GM12878 (cell line): ENCODE results near the gene HSD17B10.

Experiments
- ASH2L ChIP-seq: fragments of 300-600, 200-600 bp; sonication (generic); IDR thresholded peaks from 2 replicates; pipeline ENCODE4 v1.6.1; 2017; ENCODE audit warnings: low read depth, mild to moderate bottlenecking, borderline replicate concordance
- CBX5 ChIP-seq: sonication (generic); IDR thresholded peaks from 2 replicates; pipeline ENCODE4 v1.6.1; 2016; ENCODE audit warnings: low read depth, moderate library complexity, mild to moderate bottlenecking, inconsistent platforms
- CREB1 ChIP-seq: IDR thresholded peaks from 2 replicates; pipeline ENCODE4 v1.6.1; 2012; ENCODE audit warnings: low read depth, mild to moderate bottlenecking, inconsistent platforms
- EP300 ChIP-seq, 2 experiments: fragments of 150-350 bp in 1 of 2; IDR thresholded peaks; 2 replicates each; pipeline ENCODE4 v1.6.1; 2011 to 2012; ENCODE audit warnings: low read depth in 2 of 2, low read length in 2 of 2, borderline replicate concordance in 1 of 2, improper control_type of control experiment in 1 of 2, inconsistent platforms in 1 of 2; ENCODE audit not compliant: control insufficient read depth in 1 of 2
- EZH2 ChIP-seq: IDR thresholded peaks from 2 replicates; pipeline ENCODE4 v1.6.1; 2012; ENCODE audit warnings: low read depth, mild to moderate bottlenecking, control low read depth, inconsistent platforms, low read length, borderline replicate concordance; ENCODE audit not compliant: control insufficient read depth
- FOS ChIP-seq: IDR thresholded peaks from 3 replicates; pipeline ENCODE4 v1.6.1; 2011; ENCODE audit warnings: borderline replicate concordance; ENCODE audit not compliant: insufficient read length; ENCODE audit errors: extremely low read depth
- PML ChIP-seq: IDR thresholded peaks from 2 replicates; pipeline ENCODE4 v1.6.1; 2012; ENCODE audit warnings: low read length, inconsistent platforms
- POLR2A ChIP-seq: IDR thresholded peaks from 2 replicates; pipeline ENCODE4 v1.6.1; 2011; ENCODE audit warnings: low read depth, mild to moderate bottlenecking, low read length
- ZNF207 ChIP-seq: fragments of 450-650 bp; IDR thresholded peaks from 2 replicates; pipeline ENCODE4 v1.6.1; 2014; ENCODE audit warnings: antibody characterized with exemption, mild to moderate bottlenecking, borderline replicate concordance
- TF ChIP-seq, protein P1 (sequence below), 3 experiments: IDR thresholded peaks in 2 of 3; conservative IDR thresholded peaks in 1 of 3; 2 replicates each; pipeline ENCODE4 v1.5.1; 2011; ENCODE audit warnings: low read depth in 3 of 3, low read length in 3 of 3, mild to moderate bottlenecking in 3 of 3, control low read depth in 2 of 3, moderate library complexity in 2 of 3, inconsistent platforms in 1 of 3, mixed read lengths in 1 of 3; ENCODE audit not compliant: control insufficient read depth in 2 of 3, insufficient read depth in 1 of 3; ENCODE audit errors: extremely low read depth in 1 of 3
- TF ChIP-seq, protein P2 (sequence below): IDR thresholded peaks from 2 replicates; pipeline ENCODE4 v1.6.1; 2012; ENCODE audit warnings: low read length, inconsistent platforms
- TF ChIP-seq, protein P3 (sequence below): IDR thresholded peaks from 2 replicates; pipeline ENCODE4 v1.6.1; 2011; ENCODE audit warnings: low read depth, mild to moderate bottlenecking, low read length, moderate library complexity, borderline replicate concordance; ENCODE audit errors: extremely low read depth
- TF ChIP-seq, protein P4 (sequence below): IDR thresholded peaks from 2 replicates; pipeline ENCODE4 v1.6.1; 2012; ENCODE audit warnings: low read depth, low read length, improper control_type of control experiment
- TF ChIP-seq, protein P5 (sequence below): IDR thresholded peaks from 2 replicates; pipeline ENCODE4 v1.6.1; 2012; ENCODE audit warnings: mild to moderate bottlenecking, low read depth, low read length

DNA sequence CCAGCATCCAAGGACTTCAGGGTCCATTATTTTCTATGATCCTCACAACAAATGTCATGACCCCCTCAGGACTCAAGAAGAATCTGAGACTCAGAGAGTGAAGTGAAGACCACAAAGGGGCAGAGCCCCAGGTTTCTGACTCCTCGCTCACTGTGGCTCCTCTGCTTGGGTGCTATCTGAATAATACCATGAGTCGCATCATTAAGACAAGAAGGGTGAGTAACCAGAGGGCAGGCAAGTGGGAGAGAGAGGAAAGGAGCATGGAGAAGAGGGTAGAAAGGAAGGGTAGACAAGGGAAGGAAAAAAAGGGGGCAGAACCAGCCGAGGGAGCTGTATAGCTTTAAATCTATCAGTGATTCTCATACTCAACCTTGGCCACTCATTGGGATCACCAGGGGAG is 15.5 kb upstream of the HSD17B10 start:
- TF ChIP-seq, protein P1, sequence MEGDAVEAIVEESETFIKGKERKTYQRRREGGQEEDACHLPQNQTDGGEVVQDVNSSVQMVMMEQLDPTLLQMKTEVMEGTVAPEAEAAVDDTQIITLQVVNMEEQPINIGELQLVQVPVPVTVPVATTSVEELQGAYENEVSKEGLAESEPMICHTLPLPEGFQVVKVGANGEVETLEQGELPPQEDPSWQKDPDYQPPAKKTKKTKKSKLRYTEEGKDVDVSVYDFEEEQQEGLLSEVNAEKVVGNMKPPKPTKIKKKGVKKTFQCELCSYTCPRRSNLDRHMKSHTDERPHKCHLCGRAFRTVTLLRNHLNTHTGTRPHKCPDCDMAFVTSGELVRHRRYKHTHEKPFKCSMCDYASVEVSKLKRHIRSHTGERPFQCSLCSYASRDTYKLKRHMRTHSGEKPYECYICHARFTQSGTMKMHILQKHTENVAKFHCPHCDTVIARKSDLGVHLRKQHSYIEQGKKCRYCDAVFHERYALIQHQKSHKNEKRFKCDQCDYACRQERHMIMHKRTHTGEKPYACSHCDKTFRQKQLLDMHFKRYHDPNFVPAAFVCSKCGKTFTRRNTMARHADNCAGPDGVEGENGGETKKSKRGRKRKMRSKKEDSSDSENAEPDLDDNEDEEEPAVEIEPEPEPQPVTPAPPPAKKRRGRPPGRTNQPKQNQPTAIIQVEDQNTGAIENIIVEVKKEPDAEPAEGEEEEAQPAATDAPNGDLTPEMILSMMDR (IDR thresholded peaks at IDR 0.05 in 2 of 3, conservative IDR thresholded peaks at IDR 0.05 in 1 of 3; ENCODE audit: control insufficient read depth in 2 of 3, extremely low read depth in 1 of 3, insufficient read depth in 1 of 3, low read depth in 3 of 3, low read length in 3 of 3): no peak
- TF ChIP-seq, protein P2, sequence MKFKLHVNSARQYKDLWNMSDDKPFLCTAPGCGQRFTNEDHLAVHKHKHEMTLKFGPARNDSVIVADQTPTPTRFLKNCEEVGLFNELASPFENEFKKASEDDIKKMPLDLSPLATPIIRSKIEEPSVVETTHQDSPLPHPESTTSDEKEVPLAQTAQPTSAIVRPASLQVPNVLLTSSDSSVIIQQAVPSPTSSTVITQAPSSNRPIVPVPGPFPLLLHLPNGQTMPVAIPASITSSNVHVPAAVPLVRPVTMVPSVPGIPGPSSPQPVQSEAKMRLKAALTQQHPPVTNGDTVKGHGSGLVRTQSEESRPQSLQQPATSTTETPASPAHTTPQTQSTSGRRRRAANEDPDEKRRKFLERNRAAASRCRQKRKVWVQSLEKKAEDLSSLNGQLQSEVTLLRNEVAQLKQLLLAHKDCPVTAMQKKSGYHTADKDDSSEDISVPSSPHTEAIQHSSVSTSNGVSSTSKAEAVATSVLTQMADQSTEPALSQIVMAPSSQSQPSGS: no peak
- TF ChIP-seq EZH2 (no peak), ZNF207 (no peak), PML (no peak), POLR2A (no peak), CBX5 (no peak), FOS (no peak), EP300 (IDR thresholded peaks at IDR 0.05; ENCODE audit: borderline replicate concordance in 1 of 2, control insufficient read depth in 1 of 2, low read depth in 2 of 2, low read length in 2 of 2) (no peak), CREB1 (no peak), ASH2L (no peak)
- TF ChIP-seq, protein P3, sequence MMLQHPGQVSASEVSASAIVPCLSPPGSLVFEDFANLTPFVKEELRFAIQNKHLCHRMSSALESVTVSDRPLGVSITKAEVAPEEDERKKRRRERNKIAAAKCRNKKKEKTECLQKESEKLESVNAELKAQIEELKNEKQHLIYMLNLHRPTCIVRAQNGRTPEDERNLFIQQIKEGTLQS: no peak
- TF ChIP-seq, protein P4, sequence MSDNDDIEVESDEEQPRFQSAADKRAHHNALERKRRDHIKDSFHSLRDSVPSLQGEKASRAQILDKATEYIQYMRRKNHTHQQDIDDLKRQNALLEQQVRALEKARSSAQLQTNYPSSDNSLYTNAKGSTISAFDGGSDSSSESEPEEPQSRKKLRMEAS: no peak
- TF ChIP-seq, protein P5, sequence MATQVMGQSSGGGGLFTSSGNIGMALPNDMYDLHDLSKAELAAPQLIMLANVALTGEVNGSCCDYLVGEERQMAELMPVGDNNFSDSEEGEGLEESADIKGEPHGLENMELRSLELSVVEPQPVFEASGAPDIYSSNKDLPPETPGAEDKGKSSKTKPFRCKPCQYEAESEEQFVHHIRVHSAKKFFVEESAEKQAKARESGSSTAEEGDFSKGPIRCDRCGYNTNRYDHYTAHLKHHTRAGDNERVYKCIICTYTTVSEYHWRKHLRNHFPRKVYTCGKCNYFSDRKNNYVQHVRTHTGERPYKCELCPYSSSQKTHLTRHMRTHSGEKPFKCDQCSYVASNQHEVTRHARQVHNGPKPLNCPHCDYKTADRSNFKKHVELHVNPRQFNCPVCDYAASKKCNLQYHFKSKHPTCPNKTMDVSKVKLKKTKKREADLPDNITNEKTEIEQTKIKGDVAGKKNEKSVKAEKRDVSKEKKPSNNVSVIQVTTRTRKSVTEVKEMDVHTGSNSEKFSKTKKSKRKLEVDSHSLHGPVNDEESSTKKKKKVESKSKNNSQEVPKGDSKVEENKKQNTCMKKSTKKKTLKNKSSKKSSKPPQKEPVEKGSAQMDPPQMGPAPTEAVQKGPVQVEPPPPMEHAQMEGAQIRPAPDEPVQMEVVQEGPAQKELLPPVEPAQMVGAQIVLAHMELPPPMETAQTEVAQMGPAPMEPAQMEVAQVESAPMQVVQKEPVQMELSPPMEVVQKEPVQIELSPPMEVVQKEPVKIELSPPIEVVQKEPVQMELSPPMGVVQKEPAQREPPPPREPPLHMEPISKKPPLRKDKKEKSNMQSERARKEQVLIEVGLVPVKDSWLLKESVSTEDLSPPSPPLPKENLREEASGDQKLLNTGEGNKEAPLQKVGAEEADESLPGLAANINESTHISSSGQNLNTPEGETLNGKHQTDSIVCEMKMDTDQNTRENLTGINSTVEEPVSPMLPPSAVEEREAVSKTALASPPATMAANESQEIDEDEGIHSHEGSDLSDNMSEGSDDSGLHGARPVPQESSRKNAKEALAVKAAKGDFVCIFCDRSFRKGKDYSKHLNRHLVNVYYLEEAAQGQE: no peak
